Tibial nerve (tissue), 4 donors: ENCODE results near the gene LRRC4. TPM values are rescaled to one million over a fixed set of nuclear protein-coding genes. Genes with fewer than 3 reads are reported as not detected.
A peak's percentile ranks its signal among the peaks of the same experiment; 100 is the strongest.

Experiments used
- DNase-seq, 2 donors: peaks; one replicate each; pipeline ENCODE4 v3.0.0-alpha.2; 2019; ENCODE audit warnings: low spot score in 2 of 2
- H3K27ac ChIP-seq, 4 donors: fragments of 200-600 bp; sonication (generic) in 3 of 4; one replicate each; pipeline ENCODE4 v1.5.1; 2017 to 2019; ENCODE audit warnings: mild to moderate bottlenecking in 1 of 4
- H3K27me3 ChIP-seq, 2 donors: fragments of 200-600 bp; sonication (generic) in 1 of 2; one replicate each; pipeline versions ENCODE4 v1.5.1 to v1.6.0; 2017 to 2019
- H3K36me3 ChIP-seq, 3 donors: fragments of 200-600 bp; sonication (generic); one replicate each; pipeline ENCODE4 v1.5.1; 2018 to 2019
- H3K4me1 ChIP-seq, 4 donors: fragments of 200-600 bp; sonication (generic) in 3 of 4; one replicate each; pipeline ENCODE4 v1.5.1; 2017 to 2019
- H3K4me3 ChIP-seq, 4 donors: fragments of 200-600 bp; sonication (generic) in 3 of 4; one replicate each; pipeline ENCODE4 v1.5.1; 2017 to 2019; ENCODE audit warnings: mild to moderate bottlenecking in 1 of 4, moderate library complexity in 1 of 4
- H3K9me3 ChIP-seq, 4 donors: fragments of 200-600 bp; sonication (generic) in 3 of 4; one replicate each; pipeline ENCODE4 v1.5.1; 2017 to 2019
- CTCF ChIP-seq, 5 experiments: fragments of 200-600 bp in 3 of 5; fragments of 450-650 bp in 2 of 5; sonication (generic) in 3 of 5; IDR thresholded peaks; one replicate each; pipeline ENCODE4 v1.5.1; 2016 to 2019; ENCODE audit warnings: antibody characterized with exemption in 5 of 5, mild to moderate bottlenecking in 3 of 5, moderate library complexity in 2 of 5
- EP300 ChIP-seq, 2 donors: sonication (generic); formaldehyde crosslinking; IDR thresholded peaks; one replicate each; pipeline ENCODE4 v1.6.1; 2017; ENCODE audit warnings: antibody characterized with exemption in 2 of 2, mild to moderate bottlenecking in 1 of 2
- POLR2A ChIP-seq, 2 donors: fragments of 450-650 bp; IDR thresholded peaks; one replicate each; pipeline ENCODE4 v1.6.1; 2017; ENCODE audit warnings: antibody characterized with exemption in 2 of 2, mild to moderate bottlenecking in 2 of 2, moderate library complexity in 2 of 2
- WGBS, 2 donors: methylation state at CpG; one replicate each; pipeline ENCODE4 v1.1.5; 2018; 5-methylcytosine and 5-hydroxymethylcytosine counted together
- total RNA-seq, 4 donors: library from RNA; depleted of rRNA; stranded (reverse); fragments of >200 nt; gene quantifications; one replicate each; pipeline ENCODE4 v1.1.0, GENCODE V29; 2016

The LRRC4 gene, protein sequence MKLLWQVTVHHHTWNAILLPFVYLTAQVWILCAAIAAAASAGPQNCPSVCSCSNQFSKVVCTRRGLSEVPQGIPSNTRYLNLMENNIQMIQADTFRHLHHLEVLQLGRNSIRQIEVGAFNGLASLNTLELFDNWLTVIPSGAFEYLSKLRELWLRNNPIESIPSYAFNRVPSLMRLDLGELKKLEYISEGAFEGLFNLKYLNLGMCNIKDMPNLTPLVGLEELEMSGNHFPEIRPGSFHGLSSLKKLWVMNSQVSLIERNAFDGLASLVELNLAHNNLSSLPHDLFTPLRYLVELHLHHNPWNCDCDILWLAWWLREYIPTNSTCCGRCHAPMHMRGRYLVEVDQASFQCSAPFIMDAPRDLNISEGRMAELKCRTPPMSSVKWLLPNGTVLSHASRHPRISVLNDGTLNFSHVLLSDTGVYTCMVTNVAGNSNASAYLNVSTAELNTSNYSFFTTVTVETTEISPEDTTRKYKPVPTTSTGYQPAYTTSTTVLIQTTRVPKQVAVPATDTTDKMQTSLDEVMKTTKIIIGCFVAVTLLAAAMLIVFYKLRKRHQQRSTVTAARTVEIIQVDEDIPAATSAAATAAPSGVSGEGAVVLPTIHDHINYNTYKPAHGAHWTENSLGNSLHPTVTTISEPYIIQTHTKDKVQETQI
- total RNA-seq, result 1 to 10 TPM; 2.2 to 2.4 (median 2.3) TPM

- peaks cover 0 to 10% (median 0%) of the 10 kb centered on the region in 3 donors for H3K36me3 ChIP-seq
- peaks cover 0 to 67% (median 14%) of the 10 kb centered on the region in 4 donors for H3K4me1 ChIP-seq
- peak within 1 kb of the TSS; percentile 50 to 70 (median 58) for H3K27ac ChIP-seq
- no peaks in the 10 kb centered on the region for H3K9me3 ChIP-seq
- no peak for DNase-seq
- no peaks in the 10 kb centered on the region for H3K27me3 ChIP-seq
- no peak for TF ChIP-seq EP300 (IDR thresholded peaks at IDR 0.05)
- TF ChIP-seq POLR2A (IDR thresholded peaks at IDR 0.05), result no peak
- peak in 1 of 5 experiments; percentile 10 for TF ChIP-seq CTCF (IDR thresholded peaks at IDR 0.05)
- WGBS, 2 donors, result 10 to 14% methylated on average over 29 to 61 of the region's 87 CpGs
- peak within 1 kb of the TSS; percentile 39 to 72 (median 48) for H3K4me3 ChIP-seq
Measured at GRCh38 chr7:128030654-128031611, at the start of gene LRRC4. LRRC4 (minus strand) TSS chr7:128031437; CDS start chr7:128030640, 797 bp downstream.

GRCh38 chr7:128080169-128080568 lies 48.9 kb upstream of the LRRC4 start:
- Histone ChIP-seq H3K27ac (no peak overlapping the region), H3K36me3 (peaks cover 0 to 86% (median 10%) of the 10 kb centered on the region in 3 donors), H3K27me3 (no peaks in the 10 kb centered on the region), H3K4me3 (no peak overlapping the region), H3K4me1 (peaks cover 0 to 15% (median 3%) of the 10 kb centered on the region in 4 donors), H3K9me3 (no peaks in the 10 kb centered on the region)
- TF ChIP-seq POLR2A (IDR thresholded peaks at IDR 0.05), result no peak
- no peak for TF ChIP-seq EP300 (IDR thresholded peaks at IDR 0.05)
- no peak for TF ChIP-seq CTCF (IDR thresholded peaks at IDR 0.05)
- 96 to 98% methylated on average over 7 of the region's 7 CpGs for WGBS, 2 donors
- DNase-seq, result no peak

- peaks cover 0 to 84% (median 10%) of the 10 kb centered on the region in 3 donors for H3K36me3 ChIP-seq
- peaks cover 0 to 15% (median 3%) of the 10 kb centered on the region in 4 donors for H3K4me1 ChIP-seq
- H3K27me3 ChIP-seq, result no peaks in the 10 kb centered on the region
- H3K9me3 ChIP-seq, result no peaks in the 10 kb centered on the region
- 90 to 92% methylated on average over 3 of the region's 3 CpGs for WGBS, 2 donors
- no peak overlapping the region for H3K4me3 ChIP-seq
- TF ChIP-seq CTCF (IDR thresholded peaks at IDR 0.05) (no peak), EP300 (IDR thresholded peaks at IDR 0.05) (no peak), POLR2A (IDR thresholded peaks at IDR 0.05) (no peak)
- no peak overlapping the region for H3K27ac ChIP-seq
- no peak for DNase-seq
Measured at GRCh38 chr7:128078309-128078708, 47.1 kb upstream of the LRRC4 start.

DNA sequence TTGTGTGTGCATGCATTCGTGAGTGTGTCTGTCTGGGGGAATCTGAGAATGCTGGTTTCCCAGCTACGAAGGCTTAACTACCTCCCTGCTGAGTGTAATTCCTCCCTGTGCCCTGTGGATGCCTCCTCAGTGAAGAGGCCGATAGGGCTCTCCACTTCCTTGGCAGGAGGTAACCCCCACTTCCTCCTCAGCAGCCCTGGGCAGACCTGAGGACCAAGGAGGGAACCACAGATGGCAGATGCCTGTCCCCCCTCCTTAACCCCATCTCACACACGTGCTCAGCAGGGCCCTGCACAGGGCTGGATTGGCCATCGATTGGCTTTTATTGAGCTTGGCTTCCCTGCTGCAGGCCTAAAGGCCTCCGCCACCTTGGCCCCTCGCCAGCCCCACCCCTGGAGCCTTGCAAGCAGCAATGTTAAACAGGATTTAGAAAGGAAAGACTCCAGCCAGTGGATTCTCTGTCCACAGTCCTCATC lies 45.6 kb upstream of the LRRC4 start:
- Histone ChIP-seq H3K27me3 (no peaks in the 10 kb centered on the region), H3K4me3 (no peak overlapping the region), H3K4me1 (peaks cover 0 to 15% (median 3%) of the 10 kb centered on the region in 4 donors), H3K9me3 (no peaks in the 10 kb centered on the region), H3K36me3 (peaks cover 0 to 69% (median 10%) of the 10 kb centered on the region in 3 donors), H3K27ac (no peak overlapping the region)
- WGBS, 2 donors, result 42 to 47% methylated on average over 7 of the region's 7 CpGs
- DNase-seq, result peak; percentile 29 to 53
- TF ChIP-seq CTCF (IDR thresholded peaks at IDR 0.05) (no peak), EP300 (IDR thresholded peaks at IDR 0.05) (no peak), POLR2A (IDR thresholded peaks at IDR 0.05) (no peak)
